ENCODE measurements around the gene KNTC1.

The KNTC1 gene

DNA sequence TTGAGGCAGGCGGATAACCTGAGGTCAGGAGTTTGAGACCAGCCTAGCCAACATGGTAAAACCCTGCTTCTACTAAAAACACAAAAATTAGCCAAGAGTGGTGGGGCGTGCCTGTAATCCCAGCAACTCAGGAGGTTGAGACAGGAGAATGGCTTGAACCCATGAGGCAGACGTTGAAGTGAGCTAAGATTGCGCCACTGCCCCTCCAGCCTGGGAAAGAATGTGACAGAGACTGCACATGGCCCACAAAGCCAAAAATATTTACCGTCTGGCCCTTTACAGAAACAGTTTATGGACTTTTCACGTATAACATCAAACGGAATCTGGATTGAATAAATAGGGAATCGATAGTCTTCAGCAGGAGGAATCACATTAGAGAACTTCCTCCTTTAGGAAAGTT is 3.8 kb upstream of the KNTC1 start (continued):
- TF ChIP-seq, protein P1, sequence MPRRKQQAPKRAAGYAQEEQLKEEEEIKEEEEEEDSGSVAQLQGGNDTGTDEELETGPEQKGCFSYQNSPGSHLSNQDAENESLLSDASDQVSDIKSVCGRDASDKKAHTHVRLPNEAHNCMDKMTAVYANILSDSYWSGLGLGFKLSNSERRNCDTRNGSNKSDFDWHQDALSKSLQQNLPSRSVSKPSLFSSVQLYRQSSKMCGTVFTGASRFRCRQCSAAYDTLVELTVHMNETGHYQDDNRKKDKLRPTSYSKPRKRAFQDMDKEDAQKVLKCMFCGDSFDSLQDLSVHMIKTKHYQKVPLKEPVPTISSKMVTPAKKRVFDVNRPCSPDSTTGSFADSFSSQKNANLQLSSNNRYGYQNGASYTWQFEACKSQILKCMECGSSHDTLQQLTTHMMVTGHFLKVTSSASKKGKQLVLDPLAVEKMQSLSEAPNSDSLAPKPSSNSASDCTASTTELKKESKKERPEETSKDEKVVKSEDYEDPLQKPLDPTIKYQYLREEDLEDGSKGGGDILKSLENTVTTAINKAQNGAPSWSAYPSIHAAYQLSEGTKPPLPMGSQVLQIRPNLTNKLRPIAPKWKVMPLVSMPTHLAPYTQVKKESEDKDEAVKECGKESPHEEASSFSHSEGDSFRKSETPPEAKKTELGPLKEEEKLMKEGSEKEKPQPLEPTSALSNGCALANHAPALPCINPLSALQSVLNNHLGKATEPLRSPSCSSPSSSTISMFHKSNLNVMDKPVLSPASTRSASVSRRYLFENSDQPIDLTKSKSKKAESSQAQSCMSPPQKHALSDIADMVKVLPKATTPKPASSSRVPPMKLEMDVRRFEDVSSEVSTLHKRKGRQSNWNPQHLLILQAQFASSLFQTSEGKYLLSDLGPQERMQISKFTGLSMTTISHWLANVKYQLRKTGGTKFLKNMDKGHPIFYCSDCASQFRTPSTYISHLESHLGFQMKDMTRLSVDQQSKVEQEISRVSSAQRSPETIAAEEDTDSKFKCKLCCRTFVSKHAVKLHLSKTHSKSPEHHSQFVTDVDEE (CRISPR knock-in tag; IDR thresholded peaks at IDR 0.05), result no peak
- TF ChIP-seq, protein P2, sequence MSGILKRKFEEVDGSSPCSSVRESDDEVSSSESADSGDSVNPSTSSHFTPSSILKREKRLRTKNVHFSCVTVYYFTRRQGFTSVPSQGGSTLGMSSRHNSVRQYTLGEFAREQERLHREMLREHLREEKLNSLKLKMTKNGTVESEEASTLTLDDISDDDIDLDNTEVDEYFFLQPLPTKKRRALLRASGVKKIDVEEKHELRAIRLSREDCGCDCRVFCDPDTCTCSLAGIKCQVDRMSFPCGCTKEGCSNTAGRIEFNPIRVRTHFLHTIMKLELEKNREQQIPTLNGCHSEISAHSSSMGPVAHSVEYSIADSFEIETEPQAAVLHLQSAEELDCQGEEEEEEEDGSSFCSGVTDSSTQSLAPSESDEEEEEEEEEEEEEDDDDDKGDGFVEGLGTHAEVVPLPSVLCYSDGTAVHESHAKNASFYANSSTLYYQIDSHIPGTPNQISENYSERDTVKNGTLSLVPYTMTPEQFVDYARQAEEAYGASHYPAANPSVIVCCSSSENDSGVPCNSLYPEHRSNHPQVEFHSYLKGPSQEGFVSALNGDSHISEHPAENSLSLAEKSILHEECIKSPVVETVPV (CRISPR knock-in tag; IDR thresholded peaks at IDR 0.05), result no peak
- no peak for TF ChIP-seq ARNTL (CRISPR knock-in tag; IDR thresholded peaks at IDR 0.05; ENCODE audit: borderline replicate concordance, low read depth)

GRCh38 chr12:122523846-122524718 is 3.0 kb upstream of the KNTC1 start:
- TF ChIP-seq TOX (CRISPR knock-in tag; IDR thresholded peaks at IDR 0.05; ENCODE audit: borderline replicate concordance) (no peak), ZC3H10 (CRISPR knock-in tag; IDR thresholded peaks at IDR 0.05) (no peak), ISL1 (CRISPR knock-in tag; IDR thresholded peaks at IDR 0.05) (no peak), ZFP30 (CRISPR knock-in tag; IDR thresholded peaks at IDR 0.05) (no peak), ZNF70 (CRISPR knock-in tag; IDR thresholded peaks at IDR 0.05) (no peak), GLIS3 (CRISPR knock-in tag; IDR thresholded peaks at IDR 0.05) (no peak), ARNTL (CRISPR knock-in tag; IDR thresholded peaks at IDR 0.05; ENCODE audit: borderline replicate concordance, low read depth) (no peak), CSDC2 (CRISPR knock-in tag; IDR thresholded peaks at IDR 0.05) (no peak), PATZ1 (CRISPR knock-in tag; IDR thresholded peaks at IDR 0.05; ENCODE audit: borderline replicate concordance) (no peak), TCF4 (CRISPR knock-in tag; IDR thresholded peaks at IDR 0.05; ENCODE audit: borderline replicate concordance) (no peak), OSR1 (CRISPR knock-in tag; IDR thresholded peaks at IDR 0.05) (no peak), SNAI2 (CRISPR knock-in tag; IDR thresholded peaks at IDR 0.05) (no peak), ZFP3 (CRISPR knock-in tag; IDR thresholded peaks at IDR 0.05) (no peak), ESRRG (CRISPR knock-in tag; IDR thresholded peaks at IDR 0.05) (no peak)
- TF ChIP-seq, protein P3, sequence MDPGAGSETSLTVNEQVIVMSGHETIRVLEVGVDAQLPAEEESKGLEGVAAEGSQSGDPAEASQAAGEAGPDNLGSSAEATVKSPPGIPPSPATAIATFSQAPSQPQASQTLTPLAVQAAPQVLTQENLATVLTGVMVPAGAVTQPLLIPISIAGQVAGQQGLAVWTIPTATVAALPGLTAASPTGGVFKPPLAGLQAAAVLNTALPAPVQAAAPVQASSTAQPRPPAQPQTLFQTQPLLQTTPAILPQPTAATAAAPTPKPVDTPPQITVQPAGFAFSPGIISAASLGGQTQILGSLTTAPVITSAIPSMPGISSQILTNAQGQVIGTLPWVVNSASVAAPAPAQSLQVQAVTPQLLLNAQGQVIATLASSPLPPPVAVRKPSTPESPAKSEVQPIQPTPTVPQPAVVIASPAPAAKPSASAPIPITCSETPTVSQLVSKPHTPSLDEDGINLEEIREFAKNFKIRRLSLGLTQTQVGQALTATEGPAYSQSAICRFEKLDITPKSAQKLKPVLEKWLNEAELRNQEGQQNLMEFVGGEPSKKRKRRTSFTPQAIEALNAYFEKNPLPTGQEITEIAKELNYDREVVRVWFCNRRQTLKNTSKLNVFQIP (CRISPR knock-in tag; IDR thresholded peaks at IDR 0.05; ENCODE audit: borderline replicate concordance, low read depth), result no peak
- TF ChIP-seq, protein P1 (CRISPR knock-in tag; IDR thresholded peaks at IDR 0.05), result no peak
- no peak for ATAC-seq

GRCh38 chr12:122527478-122527944 is 462 bp downstream of the KNTC1 start:
- ATAC-seq, result peak; percentile 3
- no peak for TF ChIP-seq RARB (CRISPR knock-in tag; IDR thresholded peaks at IDR 0.05)
- TF ChIP-seq, protein P3 (CRISPR knock-in tag; IDR thresholded peaks at IDR 0.05; ENCODE audit: borderline replicate concordance, low read depth), result no peak
- no peak for TF ChIP-seq TCF4 (CRISPR knock-in tag; IDR thresholded peaks at IDR 0.05; ENCODE audit: borderline replicate concordance)
- no peak for TF ChIP-seq ARNTL (CRISPR knock-in tag; IDR thresholded peaks at IDR 0.05; ENCODE audit: borderline replicate concordance, low read depth)

Measured in SK-N-SH treated with all-trans-retinoic acid at 6 μM for 48 hours (cell line).